Endothelial cell (in vitro differentiated cells): ENCODE measurements around the gene OSBP2. TPM values are rescaled to one million over a fixed set of nuclear protein-coding genes. Genes with fewer than 3 reads are reported as not detected.

Experiments
- DNase-seq: peaks from one replicate; pipeline ENCODE4 v3.0.0; 2021; ENCODE audit warnings: low spot score
- H3K27ac Mint-ChIP-seq: one replicate; pipeline ENCODE4 v1.8.0; 2021; ENCODE audit warnings: mixed read lengths, inconsistent platforms; ENCODE audit not compliant: unreplicated experiment
- H3K27me3 Mint-ChIP-seq: one replicate; pipeline ENCODE4 v1.8.0; 2021; ENCODE audit warnings: mild to moderate bottlenecking, moderate library complexity, mixed read lengths, inconsistent platforms; ENCODE audit not compliant: unreplicated experiment
- H3K36me3 Mint-ChIP-seq: one replicate; pipeline ENCODE4 v1.8.0; 2021; ENCODE audit warnings: mild to moderate bottlenecking, low read depth, mixed read lengths, inconsistent platforms; ENCODE audit not compliant: unreplicated experiment
- H3K4me1 Mint-ChIP-seq: one replicate; pipeline ENCODE4 v1.8.0; 2021; ENCODE audit warnings: mild to moderate bottlenecking, mixed read lengths, inconsistent platforms; ENCODE audit not compliant: unreplicated experiment
- H3K4me3 Mint-ChIP-seq: one replicate; pipeline ENCODE4 v1.8.0; 2021; ENCODE audit warnings: mild to moderate bottlenecking, mixed read lengths, inconsistent platforms; ENCODE audit not compliant: unreplicated experiment
- H3K9me3 Mint-ChIP-seq: one replicate; pipeline ENCODE4 v1.8.0; 2021; ENCODE audit warnings: mixed read lengths, inconsistent platforms; ENCODE audit not compliant: unreplicated experiment
- CTCF ChIP-seq: fragments of 200-600 bp; sonication (generic); IDR thresholded peaks from one replicate; pipeline ENCODE4 v1.5.0; 2021; ENCODE audit warnings: antibody characterized with exemption; ENCODE audit not compliant: unreplicated experiment
- total RNA-seq: library from RNA; stranded (reverse); fragmentation: NEBNext Ultra II Directional; extraction: Animal tissue kit (Norgen Biotek cat#: 25700); gene quantifications from one replicate; pipeline ENCODE4 v1.2.1, GENCODE V29; 2021; ENCODE audit not compliant: unreplicated experiment

The OSBP2 gene
- total RNA-seq, 1 donor from 2014 or later, result 3.0 TPM

- DNase-seq, result no peak
- H3K4me1 Mint-ChIP-seq, result peaks cover 9% of the 10 kb centered on the region
- no peak overlapping the region for H3K27ac Mint-ChIP-seq
- no peaks in the 10 kb centered on the region for H3K9me3 Mint-ChIP-seq
- H3K27me3 Mint-ChIP-seq, result peaks cover 4% of the 10 kb centered on the region
- no peak overlapping the region for H3K4me3 Mint-ChIP-seq
- no peaks in the 10 kb centered on the region for H3K36me3 Mint-ChIP-seq
- TF ChIP-seq CTCF, result no peak
Measured at GRCh38 chr22:30749272-30749671, 54.6 kb downstream of the OSBP2 start.

- no peaks in the 10 kb centered on the region for H3K9me3 Mint-ChIP-seq
- H3K27ac Mint-ChIP-seq, result no peak overlapping the region
- H3K4me1 Mint-ChIP-seq, result peaks cover 7% of the 10 kb centered on the region
- H3K36me3 Mint-ChIP-seq, result no peaks in the 10 kb centered on the region
- no peak for DNase-seq
- H3K27me3 Mint-ChIP-seq, result peaks cover 4% of the 10 kb centered on the region
- H3K4me3 Mint-ChIP-seq, result no peak overlapping the region
- TF ChIP-seq CTCF, result no peak
Measured at GRCh38 chr22:30749849-30750248, 55.2 kb downstream of the OSBP2 start.

- no peak for TF ChIP-seq CTCF
- Mint-ChIP-seq H3K4me1 (peaks cover 8% of the 10 kb centered on the region), H3K27me3 (peaks cover 7% of the 10 kb centered on the region)
Measured at GRCh38 chr22:30751529-30751928, 56.9 kb downstream of the OSBP2 start.

GRCh38 chr22:30752771-30753170 is 58.1 kb downstream of the OSBP2 start:
- Mint-ChIP-seq H3K4me3 (no peak overlapping the region), H3K36me3 (no peaks in the 10 kb centered on the region), H3K27ac (no peak overlapping the region), H3K4me1 (peaks cover 6% of the 10 kb centered on the region), H3K27me3 (peaks cover 11% of the 10 kb centered on the region), H3K9me3 (no peaks in the 10 kb centered on the region)
- TF ChIP-seq CTCF, result no peak
- DNase-seq, result no peak

More at GRCh38 chr22:30751529-30751928, 56.9 kb downstream of the OSBP2 start:
- no peak overlapping the region for H3K27ac Mint-ChIP-seq
- DNase-seq, result no peak
- H3K9me3 Mint-ChIP-seq, result no peaks in the 10 kb centered on the region
- no peaks in the 10 kb centered on the region for H3K36me3 Mint-ChIP-seq
- no peak overlapping the region for H3K4me3 Mint-ChIP-seq

- H3K9me3 Mint-ChIP-seq, result no peaks in the 10 kb centered on the region
- H3K27me3 Mint-ChIP-seq, result peaks cover 11% of the 10 kb centered on the region
- TF ChIP-seq CTCF, result no peak
- H3K4me3 Mint-ChIP-seq, result no peak overlapping the region
- no peak overlapping the region for H3K27ac Mint-ChIP-seq
- no peaks in the 10 kb centered on the region for H3K36me3 Mint-ChIP-seq
- peaks cover 6% of the 10 kb centered on the region for H3K4me1 Mint-ChIP-seq
- DNase-seq, result no peak
Measured at GRCh38 chr22:30753701-30754100, 59.0 kb downstream of the OSBP2 start.
